Urothelium cell line (cell line): ENCODE results near the gene RAB10.
"Not testable (repeated sequence)": the region's sequence is repeated elsewhere in the genome, so short reads cannot be mapped to it uniquely, and the experiment has no call there.

Experiments used
- DNase-seq: peaks from one replicate; pipeline ENCODE4 v3.0.0; 2011; ENCODE audit warnings: low spot score, mixed read lengths
- FAIRE-seq: peaks from 2 replicates; lab custom pipeline; 2011; peaks lifted over from hg19 to GRCh38; lab: Jason Lieb, UNC

Gene RAB10

DNA sequence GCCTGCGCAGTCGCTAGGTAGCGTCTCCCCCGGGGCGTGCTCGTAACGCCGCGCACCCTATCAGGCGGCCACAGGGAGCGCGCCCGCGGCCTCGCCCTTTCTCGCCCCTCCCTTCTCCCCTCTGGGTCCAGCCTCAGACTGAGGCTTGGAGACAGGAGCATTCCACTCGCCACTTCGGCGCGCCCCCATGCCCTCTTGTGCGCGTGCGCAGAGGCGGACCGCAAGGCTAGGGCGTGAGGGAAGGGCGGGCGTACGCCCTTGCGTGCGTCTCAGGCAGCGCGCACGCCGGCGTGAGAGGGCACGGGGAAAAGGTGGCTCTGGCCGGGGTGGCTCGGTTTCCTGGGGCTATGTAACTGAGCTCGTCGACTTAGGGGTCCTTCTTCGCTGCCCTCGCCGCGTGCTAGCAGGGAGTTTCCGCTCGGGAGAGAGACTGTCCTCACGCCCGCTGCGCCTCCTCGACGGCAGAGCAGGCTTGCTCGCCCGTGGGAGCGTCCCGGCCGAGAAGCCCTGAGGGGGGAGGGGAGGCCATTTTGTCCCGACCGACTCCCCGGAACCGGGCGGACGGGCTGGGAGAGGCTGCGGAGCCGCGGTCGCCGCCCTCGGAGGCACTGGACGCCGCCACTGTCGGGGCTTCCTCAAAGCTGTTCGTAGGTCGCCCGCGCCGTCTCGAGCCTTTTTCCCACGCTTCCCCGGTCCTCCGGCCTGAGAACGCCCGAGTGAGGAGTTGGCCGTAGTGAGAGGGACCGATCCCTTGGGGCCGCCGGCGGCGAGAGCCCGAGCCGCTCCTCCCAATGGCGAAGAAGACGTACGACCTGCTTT, at the start of gene RAB10:
RAB10 (plus strand) TSS at position 267 of the 819 bp plus-strand sequence; CDS start at position 792, 525 bp downstream.
- FAIRE-seq, result peak; percentile 97

DNA sequence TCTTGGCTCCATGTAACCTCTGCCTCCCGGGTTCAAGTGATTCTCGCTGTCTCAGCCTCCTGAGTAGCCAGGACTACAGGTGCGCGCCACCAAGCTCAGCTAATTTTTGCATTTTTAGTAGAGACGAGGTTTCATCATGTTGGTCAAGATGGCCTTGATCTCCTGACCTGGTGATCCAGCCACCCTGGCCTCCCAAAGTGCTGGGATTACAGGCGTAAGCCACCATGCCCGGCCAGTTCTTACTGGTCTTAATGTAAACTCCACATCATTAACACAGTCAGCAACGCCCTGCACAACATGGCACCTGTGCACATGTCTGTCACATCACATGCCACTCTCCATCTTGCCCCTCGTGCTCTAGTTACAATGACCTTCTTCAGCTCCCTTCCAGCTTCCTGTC, 45.8 kb upstream of the RAB10 start:
- no peak for DNase-seq
- FAIRE-seq, result no peak

More for the DNA sequence above, at the start of gene RAB10:
- peak; percentile 99 for DNase-seq

DNA sequence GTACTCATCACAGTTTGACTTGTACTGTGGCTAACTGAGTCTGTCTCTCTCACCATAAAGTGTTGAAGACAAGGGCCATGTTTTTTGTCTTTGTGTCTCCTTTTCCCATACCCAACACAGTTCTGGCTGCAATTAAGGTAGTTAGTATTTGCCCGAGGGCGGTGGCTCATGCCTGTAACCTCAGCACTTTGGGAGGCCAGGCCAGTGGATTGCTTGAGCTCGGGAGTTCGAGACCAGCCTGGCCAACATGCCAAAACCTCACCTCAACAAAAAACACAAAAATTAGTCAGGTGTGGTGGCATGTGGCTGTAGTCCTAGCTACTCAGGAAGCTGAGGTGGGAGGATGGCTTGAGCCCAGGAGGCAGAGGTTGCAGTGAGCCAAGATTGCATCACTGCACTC, 44.7 kb upstream of the RAB10 start:
- no peak for FAIRE-seq
- no peak for DNase-seq

DNA sequence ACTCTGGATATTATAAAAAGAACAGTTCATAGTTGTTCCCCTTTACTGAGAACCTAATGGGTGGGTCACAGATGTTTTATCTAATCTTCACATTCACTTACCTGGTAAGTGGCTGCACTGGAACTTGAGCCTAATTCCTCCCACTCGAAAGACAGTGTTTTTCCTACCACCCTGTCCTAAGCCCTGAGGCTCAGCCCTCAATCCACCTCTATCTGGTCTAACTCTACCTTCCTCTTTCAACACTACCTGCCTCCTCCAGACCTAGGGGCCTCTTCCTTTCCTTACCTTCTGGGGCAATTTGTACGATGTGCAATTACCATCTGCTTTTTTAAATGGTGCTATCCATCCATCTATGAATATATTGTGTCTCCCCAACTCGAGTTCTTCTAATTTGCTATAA, 41.9 kb upstream of the RAB10 start:
- DNase-seq, result no peak
- no peak for FAIRE-seq

DNA sequence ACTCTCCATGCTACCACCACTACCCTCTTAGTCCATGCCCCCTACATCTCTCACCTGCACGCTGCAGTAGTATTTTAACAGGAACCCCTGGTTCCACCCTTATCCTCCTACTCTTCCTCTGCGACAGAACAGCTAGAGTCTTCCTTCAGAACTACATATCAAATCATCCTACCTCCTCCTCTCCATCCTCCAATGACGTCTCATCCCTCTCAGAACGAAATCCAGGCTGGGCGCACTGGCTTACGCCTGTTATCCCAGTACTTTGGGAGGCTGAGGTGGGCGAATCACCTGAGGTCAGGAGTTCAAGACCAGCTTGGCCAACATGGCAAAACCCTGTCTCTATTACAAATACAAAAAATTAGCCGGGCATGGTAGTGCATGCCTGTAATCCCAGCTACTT, 41.3 kb upstream of the RAB10 start:
- no peak for DNase-seq

DNA sequence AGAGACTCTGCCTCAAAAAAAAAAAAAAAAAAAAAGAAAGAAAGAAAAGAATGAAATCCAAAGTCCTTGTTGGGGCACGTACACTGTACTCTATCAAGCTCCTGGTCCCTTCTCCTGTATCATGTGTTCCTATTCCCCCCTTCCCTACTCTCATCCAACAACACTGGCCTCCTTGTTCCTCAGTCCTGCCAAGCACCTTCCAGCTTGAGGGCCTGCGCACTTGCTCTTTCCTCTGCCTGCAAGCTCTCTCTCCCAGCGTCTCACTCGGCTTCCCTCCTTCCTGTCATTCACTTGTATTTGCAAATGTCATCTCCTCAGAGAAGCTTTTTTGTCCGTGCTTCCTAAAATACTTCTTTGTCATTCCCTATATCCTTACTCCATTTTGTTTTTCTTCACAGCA, 40.8 kb upstream of the RAB10 start:
- DNase-seq (no peak), FAIRE-seq (no peak)

More for the DNA sequence above, 41.3 kb upstream of the RAB10 start:
- no peak for FAIRE-seq

DNA sequence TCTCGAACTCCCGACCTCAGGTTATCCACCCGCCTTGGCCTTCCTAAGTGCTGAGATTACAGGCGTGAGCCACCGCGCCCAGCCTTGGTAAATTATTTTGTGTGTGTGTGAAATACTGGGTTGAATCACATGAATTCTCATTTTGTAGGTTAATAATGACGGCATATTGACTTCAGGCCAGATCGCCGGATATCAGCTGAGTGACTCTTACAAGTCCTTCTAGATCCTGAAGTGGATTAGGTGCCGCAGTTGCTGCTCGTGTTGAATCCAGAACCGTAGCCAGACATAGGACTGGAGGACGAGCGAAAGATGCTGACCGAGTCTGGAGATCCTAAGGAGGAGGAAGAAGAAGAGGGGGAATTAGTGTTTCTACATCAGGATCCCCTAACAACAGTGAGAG, 39.4 kb upstream of the RAB10 start:
- FAIRE-seq (no peak), DNase-seq (no peak)

DNA sequence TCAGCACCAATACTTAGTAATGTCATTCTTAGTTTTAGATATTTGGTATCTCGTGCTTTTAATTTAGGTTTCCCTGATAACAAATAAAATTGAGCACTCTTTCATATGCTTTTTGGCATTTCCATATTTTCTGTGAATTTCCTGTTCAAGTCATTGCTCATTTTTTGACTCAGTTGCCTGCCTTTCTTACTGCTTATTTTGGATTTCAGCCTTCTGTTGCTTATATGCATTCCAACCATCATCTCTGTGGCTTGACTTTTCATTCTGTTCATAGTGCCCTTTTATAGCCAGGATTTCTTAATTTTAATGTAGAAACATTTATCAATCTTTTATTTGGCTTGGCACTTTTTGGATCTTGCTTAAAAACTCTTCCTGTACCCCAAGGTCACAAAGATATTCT, 37.0 kb upstream of the RAB10 start:
- FAIRE-seq (no peak), DNase-seq (no peak)

DNA sequence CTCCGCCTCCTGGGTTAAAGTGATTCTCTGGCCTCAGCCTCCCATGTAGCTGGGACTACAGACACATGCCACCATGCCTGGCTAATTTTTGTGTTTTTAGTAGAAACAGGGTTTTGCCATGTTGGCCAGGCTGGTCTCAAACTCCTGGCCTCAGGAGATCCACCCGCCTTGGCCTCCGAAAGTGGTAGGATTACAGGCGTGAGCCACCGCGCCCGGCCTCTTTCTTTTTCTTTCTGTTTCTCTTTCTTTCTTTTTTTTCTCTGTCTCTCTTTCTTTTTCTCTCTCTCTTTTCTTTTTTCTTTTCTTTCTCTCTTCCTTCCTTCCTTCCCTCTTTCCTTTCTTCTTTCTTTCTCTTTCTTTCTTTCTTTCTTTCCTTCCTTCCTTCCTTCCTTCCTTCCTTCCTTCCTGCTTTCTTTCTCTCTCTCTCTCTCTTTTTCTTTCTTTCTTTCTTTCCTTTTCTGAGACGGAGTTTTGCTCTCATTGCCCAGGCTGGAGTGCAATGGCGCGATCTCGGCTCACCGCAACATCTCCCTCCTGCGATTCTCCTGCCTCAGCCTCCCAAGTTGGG, 35.0 kb upstream of the RAB10 start:
- FAIRE-seq, DNase-seq: not testable (repeated sequence)

DNA sequence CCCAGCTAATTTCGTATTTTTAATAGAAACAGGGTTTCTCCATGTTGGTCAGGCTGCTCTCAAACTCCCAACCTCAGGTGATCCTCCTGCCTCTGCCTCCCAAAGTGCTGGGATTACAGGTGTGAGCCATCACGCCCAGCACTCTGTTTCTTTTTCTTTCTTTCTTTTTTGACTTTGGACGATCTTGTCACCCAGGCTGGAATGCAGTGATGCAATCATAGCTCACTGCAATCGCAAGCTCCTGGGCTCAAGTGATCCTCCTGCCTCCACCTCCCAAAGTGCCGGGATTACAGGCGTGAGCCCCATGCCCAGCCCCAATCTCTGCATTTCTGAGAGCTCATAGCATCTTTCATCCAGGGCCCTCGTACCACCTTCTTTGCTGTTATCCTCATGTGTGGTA, 34.5 kb upstream of the RAB10 start:
- not testable (repeated sequence) for FAIRE-seq, DNase-seq

DNA sequence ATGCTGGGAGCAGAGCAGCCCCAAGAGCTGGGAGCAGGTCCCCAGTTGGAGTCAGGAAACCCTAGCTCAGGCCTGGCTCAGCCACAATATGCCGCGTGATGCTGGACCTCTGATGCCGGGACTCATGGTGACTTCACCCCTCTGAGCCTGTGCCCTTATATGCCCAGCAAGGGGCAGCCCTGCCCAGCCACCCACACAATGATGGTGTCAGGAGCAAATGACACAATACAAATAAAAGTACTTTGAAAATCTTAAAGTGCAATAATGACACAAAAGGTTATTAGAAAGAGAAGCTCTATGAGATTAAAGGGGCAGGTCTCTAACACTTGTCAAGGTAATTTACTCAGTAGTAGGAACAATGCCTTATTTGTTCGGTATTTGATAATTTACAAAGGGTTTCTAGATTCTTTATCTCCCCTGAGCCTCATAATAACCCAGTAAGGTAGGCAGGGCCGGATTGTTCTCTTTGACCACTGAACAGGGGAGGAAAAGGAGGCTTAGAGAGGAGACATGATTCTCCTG, 33.3 kb upstream of the RAB10 start:
- no peak for FAIRE-seq
- peak; percentile 41 for DNase-seq

DNA sequence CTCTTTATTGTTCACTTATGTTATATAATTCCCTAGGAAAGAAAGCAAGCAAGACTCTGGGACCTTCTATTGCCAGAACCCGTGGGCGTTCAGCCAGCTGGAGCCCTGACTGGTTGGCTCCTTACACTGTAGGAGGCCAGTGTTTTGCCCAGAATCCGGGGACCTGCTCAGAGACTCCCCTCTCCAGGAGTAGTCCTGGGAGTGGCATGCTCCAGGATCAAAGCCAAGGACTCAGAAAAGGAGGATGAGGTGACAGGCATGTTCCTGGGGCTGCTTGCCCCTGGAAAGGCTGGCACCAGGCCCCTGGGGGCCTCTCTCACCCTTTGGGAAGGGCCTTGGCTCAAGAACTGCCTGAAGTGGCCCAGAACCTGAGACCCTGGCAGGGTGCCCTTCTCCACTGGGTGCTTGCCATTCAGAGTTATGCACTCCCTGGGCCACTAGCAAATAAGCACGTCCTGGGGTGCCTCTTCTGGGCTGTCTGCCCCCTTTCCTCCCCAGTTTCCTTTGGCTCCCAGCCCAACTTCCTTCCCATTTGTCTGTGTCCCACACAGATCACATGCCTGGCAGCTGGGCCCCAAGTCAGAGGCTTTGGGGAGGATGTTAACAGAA, 32.0 kb upstream of the RAB10 start:
- FAIRE-seq, result no peak
- no peak for DNase-seq

DNA sequence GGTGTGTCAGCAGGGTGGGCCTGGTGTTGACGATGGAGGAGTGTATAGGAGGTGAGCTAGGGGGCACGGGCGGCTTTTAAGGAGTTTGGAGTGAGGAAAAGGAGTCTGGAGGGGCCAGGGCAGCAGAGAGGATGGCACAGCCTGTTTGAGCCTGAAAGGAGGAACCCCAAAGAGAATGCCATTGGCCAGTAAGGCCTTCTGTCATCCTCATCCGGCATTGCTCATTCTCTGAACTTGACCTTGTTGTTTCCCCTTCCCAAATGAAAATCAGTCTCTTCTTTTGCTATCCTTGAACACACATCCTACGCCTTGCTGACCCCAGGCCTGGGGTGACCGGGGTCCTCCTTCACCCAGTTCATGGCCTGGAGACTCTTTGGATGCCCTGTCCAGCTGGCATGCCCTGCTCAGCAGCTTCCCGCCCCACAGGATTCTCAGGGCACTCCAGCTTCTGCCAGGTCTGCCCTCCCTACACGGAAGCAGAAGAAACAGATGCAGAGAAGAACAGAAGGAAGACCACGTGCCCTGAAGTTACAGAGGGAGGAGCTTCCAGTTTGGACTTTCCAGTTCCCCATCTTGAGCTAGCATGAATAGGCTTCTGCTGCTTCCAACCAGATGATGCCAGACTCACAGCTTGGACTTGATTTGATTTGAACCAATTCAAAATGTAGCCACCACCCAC, 31.1 kb upstream of the RAB10 start:
- DNase-seq (no peak), FAIRE-seq (no peak)

DNA sequence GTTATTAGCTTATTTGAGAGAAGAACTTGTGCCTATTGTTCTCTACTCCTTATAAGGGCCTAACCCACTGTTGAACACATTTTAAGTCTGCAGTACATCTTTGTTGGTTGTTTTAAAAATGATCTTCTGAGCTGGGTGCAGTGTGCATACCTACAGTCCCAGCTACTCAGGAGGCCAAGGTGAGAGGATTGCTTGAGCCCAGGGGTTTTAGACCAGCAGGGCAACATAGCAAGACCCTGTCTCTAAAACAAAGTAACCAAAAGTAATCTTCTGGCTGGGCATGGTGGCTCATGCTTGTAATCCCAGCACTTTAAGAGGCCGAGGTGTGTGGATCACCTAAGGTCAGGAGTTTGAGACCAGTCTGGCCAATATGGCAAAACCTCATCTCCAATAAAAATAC, 25.8 kb upstream of the RAB10 start:
- no peak for FAIRE-seq
- no peak for DNase-seq

DNA sequence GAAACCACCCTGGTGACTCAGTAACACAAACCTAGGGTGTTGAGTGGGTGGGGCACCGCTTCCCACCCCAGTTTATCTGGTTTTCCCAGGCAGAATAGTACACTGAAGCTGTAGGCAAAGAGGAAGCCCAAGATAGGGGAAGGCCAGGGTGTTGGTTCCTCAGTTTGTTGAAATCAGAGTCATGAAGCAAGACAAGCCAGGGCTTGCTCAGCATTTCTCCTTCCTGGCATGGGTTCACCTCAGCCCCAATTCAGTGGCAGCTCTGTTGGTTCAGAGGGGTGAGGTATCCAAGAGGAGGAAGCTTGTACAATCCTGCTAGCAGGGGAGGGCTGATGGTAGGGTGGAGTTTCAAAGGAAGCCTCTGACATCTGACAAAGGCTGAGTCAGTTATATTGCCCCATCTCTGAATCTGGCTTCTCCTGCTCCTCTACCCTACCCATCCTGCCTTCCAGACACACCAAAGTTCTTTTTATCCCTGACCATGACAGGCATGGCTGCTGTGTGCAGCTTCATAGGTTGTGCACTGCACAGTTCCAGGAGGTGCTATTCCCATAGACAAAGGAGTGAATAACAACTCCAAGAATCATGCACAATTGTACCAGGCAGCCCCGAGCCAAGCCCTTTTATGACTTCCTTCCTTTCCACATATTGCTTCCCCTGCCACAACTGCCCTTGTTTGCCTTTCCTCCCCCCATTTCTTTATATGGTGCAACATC, 24.9 kb upstream of the RAB10 start:
- FAIRE-seq (no peak), DNase-seq (peak; percentile 35)

DNA sequence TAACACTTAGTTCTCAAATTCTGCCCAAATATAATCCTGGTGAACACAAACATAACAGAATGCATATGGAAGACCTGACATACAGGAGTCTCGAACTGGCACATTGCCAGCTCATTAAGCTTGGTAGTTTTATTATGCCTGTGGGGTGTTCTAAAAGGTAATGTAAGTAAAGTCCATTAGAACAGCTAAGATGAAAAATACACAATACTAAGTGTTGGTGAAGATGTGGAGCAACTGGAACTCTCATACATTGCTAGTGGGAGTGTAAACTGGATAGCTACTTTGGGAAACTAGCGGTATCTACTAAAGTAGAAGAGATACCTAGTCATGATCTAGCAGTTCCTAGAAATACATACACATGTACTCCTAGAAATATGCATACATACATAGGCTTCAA, 24.3 kb upstream of the RAB10 start:
- FAIRE-seq (no peak), DNase-seq (no peak)

DNA sequence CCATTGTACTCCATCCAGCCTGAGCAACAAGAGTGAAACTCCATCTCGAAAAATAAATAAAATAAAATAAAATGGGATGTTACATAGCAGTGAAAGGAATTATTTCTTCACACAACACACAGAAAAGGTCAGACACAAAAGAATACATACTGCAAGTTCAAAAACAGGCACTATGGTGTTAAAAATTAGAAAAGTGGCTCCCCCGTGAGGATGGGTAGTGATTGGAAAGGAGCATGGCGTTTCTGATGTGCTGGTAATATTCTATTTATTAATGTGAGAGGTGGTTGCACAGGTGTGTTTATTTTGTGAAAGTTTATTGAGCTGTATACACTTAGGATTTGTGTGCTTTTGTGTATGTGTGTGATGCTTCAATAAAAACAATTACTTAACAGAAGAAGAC, 22.9 kb upstream of the RAB10 start:
- no peak for DNase-seq
- no peak for FAIRE-seq

DNA sequence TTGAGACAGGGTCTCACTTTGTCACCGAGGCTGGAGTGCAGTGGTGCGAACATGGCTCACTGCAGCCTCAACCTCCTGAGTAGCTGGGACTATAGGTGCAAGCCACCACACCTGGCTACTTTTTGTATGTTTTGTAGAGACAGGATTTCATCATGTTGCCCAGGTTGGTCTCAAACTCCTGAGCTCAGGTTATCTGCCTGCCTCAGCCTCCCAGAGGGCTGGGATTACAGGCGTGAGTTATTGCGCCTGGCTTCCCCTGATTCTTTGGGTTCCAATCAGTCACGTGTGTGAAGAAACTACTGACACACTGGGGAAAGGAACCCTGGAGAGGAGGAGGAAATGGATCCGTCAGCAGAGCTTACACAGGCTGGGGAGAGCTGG, 22.3 kb upstream of the RAB10 start:
- no peak for DNase-seq

DNA sequence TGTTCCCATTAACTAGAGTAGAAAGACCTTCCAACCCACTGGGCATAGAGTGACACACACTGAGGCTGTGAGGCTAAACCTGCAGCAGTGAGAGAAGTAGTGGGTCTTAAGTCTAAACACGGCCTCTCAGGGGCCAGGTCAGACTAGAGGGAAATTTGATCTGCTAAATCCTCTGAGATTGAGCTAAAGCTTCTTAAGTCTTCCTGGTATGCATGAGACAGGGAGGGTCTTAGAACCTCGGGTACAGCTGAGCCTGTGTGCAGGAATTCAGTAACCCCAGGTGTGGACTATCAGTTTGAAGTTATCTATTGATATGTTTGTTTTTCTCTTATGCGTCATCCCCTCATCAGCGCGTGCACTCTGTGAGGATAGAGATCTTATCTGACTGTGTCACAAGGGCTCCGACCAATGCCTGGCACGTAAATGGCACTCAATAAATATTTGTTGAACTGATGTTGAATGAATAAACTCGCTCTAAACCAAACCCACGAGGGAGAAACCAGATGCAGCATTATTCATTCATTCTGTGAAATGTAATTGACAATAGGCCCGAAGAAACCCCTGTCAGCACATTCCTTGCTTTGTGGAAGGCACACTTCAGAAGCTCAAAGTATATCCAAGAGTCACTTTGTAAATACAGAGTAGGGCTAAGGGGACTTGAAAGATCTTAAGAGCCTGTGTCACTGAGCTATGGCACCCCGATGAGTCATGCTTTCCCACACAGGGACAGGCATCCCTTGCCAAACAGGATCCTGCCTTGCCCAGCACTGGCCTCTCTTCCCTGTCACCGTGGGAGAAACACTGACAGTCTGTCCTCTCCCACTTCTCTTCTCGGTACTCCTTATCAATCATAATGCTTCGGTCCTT, 21.7 kb upstream of the RAB10 start:
- no peak for FAIRE-seq
- DNase-seq, result peak; percentile 54

More for the DNA sequence above, 22.3 kb upstream of the RAB10 start:
- FAIRE-seq, result no peak

DNA sequence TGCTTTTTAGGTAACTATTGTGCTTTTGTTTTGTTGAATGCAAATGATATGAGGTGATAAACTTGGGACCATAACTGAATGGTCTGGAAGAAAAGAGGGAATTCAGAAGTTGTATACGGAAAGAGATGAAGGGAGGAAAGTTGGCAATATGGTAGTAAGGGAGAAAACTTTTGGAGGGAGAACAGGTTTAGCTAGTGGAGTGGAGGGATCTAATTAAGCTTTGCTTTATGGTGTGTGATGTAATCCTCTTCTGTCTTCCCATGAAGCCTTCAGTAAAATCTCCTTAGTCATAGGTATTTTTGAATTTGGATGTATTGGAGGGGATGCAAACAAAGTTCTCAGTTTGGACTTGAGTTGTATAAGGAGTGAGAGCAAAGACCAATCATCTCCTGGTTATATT, 20.2 kb upstream of the RAB10 start:
- no peak for DNase-seq
- FAIRE-seq, result no peak
